GM18870 (cell line): Measurements from ENCODE around the gene CAMSAP1.

Source experiments
- ATAC-seq: cut with Tn5 transposase; IDR thresholded peaks from one replicate; pipeline ENCODE4 v1.9.1; 2021; ENCODE audit warnings: moderate library complexity; ENCODE audit not compliant: unreplicated experiment

Gene CAMSAP1

GRCh38 chr9:135939351-135940265 is 32.3 kb upstream of the CAMSAP1 start:
- no peak for ATAC-seq

GRCh38 chr9:135937521-135938489 is 30.5 kb upstream of the CAMSAP1 start:
- no peak for ATAC-seq

- ATAC-seq: no peak
Measured at GRCh38 chr9:135933114-135933513, 25.8 kb upstream of the CAMSAP1 start.

GRCh38 chr9:135932656-135933055 is 25.3 kb upstream of the CAMSAP1 start:
- ATAC-seq: no peak

GRCh38 chr9:135931349-135931820 is 24.0 kb upstream of the CAMSAP1 start:
- ATAC-seq: no peak

GRCh38 chr9:135930446-135931345 is 23.4 kb upstream of the CAMSAP1 start:
- ATAC-seq: no peak

GRCh38 chr9:135929656-135930445 is 22.5 kb upstream of the CAMSAP1 start:
- no peak for ATAC-seq

- ATAC-seq: no peak
Measured at GRCh38 chr9:135928731-135929655, 21.6 kb upstream of the CAMSAP1 start.

- ATAC-seq: no peak
Measured at GRCh38 chr9:135928074-135928730, 20.9 kb upstream of the CAMSAP1 start.

GRCh38 chr9:135927195-135928013 is 20.1 kb upstream of the CAMSAP1 start:
- no peak for ATAC-seq

GRCh38 chr9:135926402-135927194 is 19.3 kb upstream of the CAMSAP1 start:
- ATAC-seq: no peak

- no peak for ATAC-seq
Measured at GRCh38 chr9:135925496-135926133, 18.3 kb upstream of the CAMSAP1 start.

GRCh38 chr9:135924628-135925338 is 17.4 kb upstream of the CAMSAP1 start:
- no peak for ATAC-seq

- no peak for ATAC-seq
Measured at GRCh38 chr9:135923508-135923907, 16.2 kb upstream of the CAMSAP1 start.

GRCh38 chr9:135921749-135922310 is 14.5 kb upstream of the CAMSAP1 start:
- ATAC-seq: no peak
